OCI-LY1 (cell line): ENCODE data around the gene ANTXR1.

Experiments used
- CTCF ChIP-seq: fragments of 200-600 bp; sonication (generic), shearing (Covaris generic); IDR thresholded peaks from 2 replicates; pipeline ENCODE4 v1.5.1; 2017; ENCODE audit warnings: mild to moderate bottlenecking, antibody characterized with exemption, low read length, moderate library complexity, mixed read lengths
- EZH2 ChIP-seq: fragments of 200-600 bp; sonication (generic), shearing (Covaris generic); IDR thresholded peaks from 2 replicates; pipeline ENCODE4 v1.8.0; 2017; ENCODE audit warnings: borderline replicate concordance, mixed run types, mild to moderate bottlenecking, antibody characterized with exemption, low read length, moderate library complexity, mixed read lengths

GRCh38 chr2:69075486-69075885 lies 62.5 kb downstream of the ANTXR1 start:
- TF ChIP-seq CTCF: no peak
- no peak for TF ChIP-seq EZH2
